ENCODE data around the gene DPY19L1. TPM values are rescaled to one million over a fixed set of nuclear protein-coding genes. Genes with fewer than 3 reads are reported as not detected.
A peak's percentile ranks its signal among the peaks of the same experiment; 100 is the strongest.
"Not testable (repeated sequence)": the region's sequence is repeated elsewhere in the genome, so short reads cannot be mapped to it uniquely, and the experiment has no call there.

The DPY19L1 gene
- total RNA-seq, 1 experiment from 2014 or later: 14.3 TPM

- H3K9me3 Mint-ChIP-seq: peaks cover 8% of the 10 kb centered on the region in 2 experiments; a peak in 4 of 5 replicates
- H3K27me3 Mint-ChIP-seq (ENCODE audit: low read depth): no peaks in the 10 kb centered on the region
- Histone ChIP-seq H2AFZ (ENCODE audit: low read length) (no peak overlapping the region), H3K4me1 (ENCODE audit: insufficient read depth, low read length) (no peaks in the 10 kb centered on the region; the same call in 1 of the 2 replicates), H3T11ph (ENCODE audit: low read length) (no peak overlapping the region), H3K27me3 (ENCODE audit: insufficient read depth, low read length) (no peaks in the 10 kb centered on the region), H4K5ac (ENCODE audit: insufficient read length, low read depth, low read length) (no peak overlapping the region), H4K20me1 (ENCODE audit: control insufficient read depth, insufficient read depth, insufficient read length) (no peaks in the 10 kb centered on the region), H3K79me1 (ENCODE audit: insufficient read depth, low read depth, low read length, poor library complexity, severe bottlenecking) (no peaks in the 10 kb centered on the region), H3K4ac (ENCODE audit: low read depth, low read length) (no peak overlapping the region), H3K23me2 (ENCODE audit: insufficient read length, low read depth, low read length, poor library complexity, severe bottlenecking) (no peaks in the 10 kb centered on the region), H3K27ac (ENCODE audit: insufficient read length, low read depth, low read length) (no peak overlapping the region), H3K56ac (ENCODE audit: insufficient read length, low read depth, low read length) (no peak overlapping the region), H2BK120ac (ENCODE audit: low read depth, low read length, poor library complexity, severe bottlenecking) (no peak overlapping the region), H3K9ac (ENCODE audit: extremely low read depth, insufficient read length, low read length) (no peak overlapping the region), H3K79me2 (ENCODE audit: insufficient read depth, low read length) (no peaks in the 10 kb centered on the region), H3K18ac (ENCODE audit: insufficient read length, low read depth, low read length) (no peak overlapping the region), H2AK5ac (ENCODE audit: insufficient read length, low read length) (no peak overlapping the region), H2BK12ac (ENCODE audit: insufficient read length, low read depth, low read length) (no peak overlapping the region), H2BK15ac (ENCODE audit: low read depth, low read length) (no peak overlapping the region), H2BK20ac (ENCODE audit: low read depth, low read length, poor library complexity, severe bottlenecking) (no peak overlapping the region), H2BK5ac (ENCODE audit: insufficient read length, low read length) (no peak overlapping the region), H3K14ac (ENCODE audit: insufficient read depth, low read length) (no peak overlapping the region), H3K23ac (ENCODE audit: insufficient read length, low read depth, low read length) (no peak overlapping the region), H3K4me2 (ENCODE audit: insufficient read depth, insufficient read length, low read length) (no peak overlapping the region), H3K9me3 (ENCODE audit: control insufficient read depth, low read depth, low read length) (no peaks in the 10 kb centered on the region), H4K8ac (replicated peaks; ENCODE audit: insufficient read length, low read depth, low read length) (no peak overlapping the region), H4K91ac (ENCODE audit: insufficient read length, low read depth, low read length) (no peak overlapping the region)
- no peak overlapping the region for H3K4me3 Mint-ChIP-seq
- no CpG with 5 or more reads among the region's 1 CpG for WGBS (ENCODE audit: extremely low coverage, insufficient read length, low lambda C conversion rate)
- TF ChIP-seq CTCF (conservative IDR thresholded peaks at IDR 0.05): no peak
- peaks cover 14 to 25% (median 16%) of the 10 kb centered on the region in 3 experiments for H3K36me3 Mint-ChIP-seq (ENCODE audit: insufficient read depth in 1 of 3, low read depth in 3 of 3)
- H3K27ac Mint-ChIP-seq: no peak overlapping the region
- no peak for DNase-seq
- peaks cover 4 to 9% of the 10 kb centered on the region in 2 experiments for H3K4me1 Mint-ChIP-seq
These were observed 105.5 kb downstream of the DPY19L1 start for GRCh38 chr7:34931739-34932138.

- H3K4ac ChIP-seq (ENCODE audit: low read depth, low read length); H3K4me1 ChIP-seq (ENCODE audit: insufficient read depth, low read length); H4K91ac ChIP-seq (ENCODE audit: insufficient read length, low read depth, low read length); H2BK20ac ChIP-seq (ENCODE audit: low read depth, low read length, poor library complexity, severe bottlenecking); H2AFZ ChIP-seq (ENCODE audit: low read length); H3K9me3 ChIP-seq (ENCODE audit: control insufficient read depth, low read depth, low read length); H3K4me2 ChIP-seq (ENCODE audit: insufficient read depth, insufficient read length, low read length); H3K9me3 Mint-ChIP-seq; H4K8ac ChIP-seq (replicated peaks; ENCODE audit: insufficient read length, low read depth, low read length); H2AK5ac ChIP-seq (ENCODE audit: insufficient read length, low read length); H3K23ac ChIP-seq (ENCODE audit: insufficient read length, low read depth, low read length); H3K23me2 ChIP-seq (ENCODE audit: insufficient read length, low read depth, low read length, poor library complexity, severe bottlenecking); H3K79me2 ChIP-seq (ENCODE audit: insufficient read depth, low read length); H2BK15ac ChIP-seq (ENCODE audit: low read depth, low read length); H3K27ac Mint-ChIP-seq; H2BK120ac ChIP-seq (ENCODE audit: low read depth, low read length, poor library complexity, severe bottlenecking); H3K4me1 Mint-ChIP-seq; H3K27me3 Mint-ChIP-seq (ENCODE audit: low read depth); H3K27me3 ChIP-seq (ENCODE audit: insufficient read depth, low read length); H3T11ph ChIP-seq (ENCODE audit: low read length); H3K79me1 ChIP-seq (ENCODE audit: insufficient read depth, low read depth, low read length, poor library complexity, severe bottlenecking); H3K14ac ChIP-seq (ENCODE audit: insufficient read depth, low read length); H2BK12ac ChIP-seq (ENCODE audit: insufficient read length, low read depth, low read length); H4K5ac ChIP-seq (ENCODE audit: insufficient read length, low read depth, low read length); H3K18ac ChIP-seq (ENCODE audit: insufficient read length, low read depth, low read length); H3K4me3 Mint-ChIP-seq; H3K27ac ChIP-seq (ENCODE audit: insufficient read length, low read depth, low read length); H2BK5ac ChIP-seq (ENCODE audit: insufficient read length, low read length); H3K9ac ChIP-seq (ENCODE audit: extremely low read depth, insufficient read length, low read length); H4K20me1 ChIP-seq (ENCODE audit: control insufficient read depth, insufficient read depth, insufficient read length); H3K56ac ChIP-seq (ENCODE audit: insufficient read length, low read depth, low read length): not testable (repeated sequence)
- peaks cover 8 to 17% (median 11%) of the 10 kb centered on the region in 3 experiments for H3K36me3 Mint-ChIP-seq (ENCODE audit: insufficient read depth in 1 of 3, low read depth in 3 of 3)
- peak; percentile 46 for DNase-seq
- WGBS (ENCODE audit: extremely low coverage, insufficient read length, low lambda C conversion rate): no CpG with 5 or more reads among the region's 6 CpGs
These were observed 107.5 kb downstream of the DPY19L1 start for GRCh38 chr7:34929783-34930182.

All from H9 (cell line).